Heart left ventricle (tissue), 16 donors: ENCODE results near the gene PTN. TPM values are rescaled to one million over a fixed set of nuclear protein-coding genes. Genes with fewer than 3 reads are reported as not detected.

Experiments
- ATAC-seq, 4 donors: fragments of 200-7000 bp; cut with Tn5 transposase; one replicate each; pipeline ENCODE4 v1.9.1; 2020 to 2022; ENCODE audit warnings: moderate library complexity in 4 of 4, mild to moderate bottlenecking in 3 of 4, moderate number of reproducible peaks in 1 of 4
- DNase-seq, 5 donors: peaks; one replicate each; pipeline ENCODE4 v3.0.0-alpha.2; 2020
- H3K27ac ChIP-seq, 12 donors: fragments of 200-600 bp; sonication (generic) in 4 of 12; one replicate each; pipeline versions ENCODE4 v1.5.0 to v1.8.0; 2016 to 2022; ENCODE audit warnings: mild to moderate bottlenecking in 2 of 12
- H3K27me3 ChIP-seq, 9 donors: fragments of 200-600 bp; sonication (generic) in 2 of 9; one replicate each; pipeline versions ENCODE4 v1.5.1 to v1.8.0; 2016 to 2022; ENCODE audit warnings: mild to moderate bottlenecking in 3 of 9
- H3K36me3 ChIP-seq, 9 donors: fragments of 200-600 bp; sonication (generic) in 2 of 9; one replicate each; pipeline versions ENCODE4 v1.5.0 to v1.8.0; 2018 to 2022; ENCODE audit warnings: mild to moderate bottlenecking in 2 of 9
- H3K4me1 ChIP-seq, 12 donors: fragments of 200-600 bp; sonication (generic) in 4 of 12; one replicate each; pipeline versions ENCODE4 v1.5.0 to v1.8.0; 2016 to 2022; ENCODE audit warnings: mild to moderate bottlenecking in 3 of 12
- H3K4me3 ChIP-seq, 12 donors: fragments of 200-600 bp; sonication (generic) in 4 of 12; one replicate each; pipeline versions ENCODE4 v1.5.0 to v1.8.0; 2017 to 2022; ENCODE audit warnings: mild to moderate bottlenecking in 9 of 12, moderate library complexity in 4 of 12
- H3K9me3 ChIP-seq, 12 donors: fragments of 200-600 bp; sonication (generic) in 4 of 12; one replicate each; pipeline versions ENCODE4 v1.5.0 to v1.8.0; 2016 to 2022; ENCODE audit warnings: mild to moderate bottlenecking in 1 of 12
- CTCF ChIP-seq, 12 donors: fragments of 200-600 bp; sonication (generic) in 4 of 12; IDR thresholded peaks; one replicate each; pipeline versions ENCODE4 v1.5.0 to v1.8.0; 2018 to 2022; ENCODE audit warnings: antibody characterized with exemption in 12 of 12, mild to moderate bottlenecking in 5 of 12
- POLR2A ChIP-seq, 2 donors: fragments of 450-650 bp; IDR thresholded peaks; one replicate each; pipeline ENCODE4 v1.6.1; 2017; ENCODE audit warnings: antibody characterized with exemption in 2 of 2, mild to moderate bottlenecking in 2 of 2, moderate library complexity in 2 of 2
- WGBS, 4 donors: extraction: QIAGEN DNeasy Blood & Tissue Kit in 2 of 4; methylation state at CpG; one replicate each; pipeline versions ENCODE4 v1.1.5 to v1.1.7; 2013 to 2018; 5-methylcytosine and 5-hydroxymethylcytosine counted together
- intact Hi-C, 10 donors: fragments of 100-400 bp; cut with DNase I; formaldehyde crosslinking; loops; one replicate each; pipeline versions ENCODE4 v1.11.1 to v1.14.2; 2022
- polyA plus RNA-seq, 2 donors: library from polyadenylated mRNA; stranded (reverse); fragments of 200-250 nt; gene quantifications; one replicate each; pipeline ENCODE4 v1.2.3, GENCODE V29; 2013
- total RNA-seq, 9 donors: library from RNA; depleted of rRNA in 2 of 9; stranded (reverse); fragments of >200 nt in 2 of 9; fragmentation: NEBNext Ultra II Directional in 3 of 9; extraction: Animal tissue kit (Norgen Biotek cat#: 25700) in 3 of 9; gene quantifications; one replicate each; pipeline versions ENCODE4 v1.1.0 to v1.2.4, GENCODE V29; 2016 to 2023
- donor health status: ischemic (EF 13 %, LVEDD 7.1; RV severe dilation, severe dysfunction).
- donor health status: healthy with polysubstance abuse.
- donor health status: DM: no; HTN: yes; CAD: no.
- donor health status: DM: no; HTN: no; CAD: no.
- donor health status: ischemic (EF 25% LVEDD 6.9; RV normal size, moderate dysfunction).
- donor health status: ischemic (EF 25% LVEDD 5.7; RV mildly dilated, moderate dysfunction).
- donor health status: healthy.
- donor health status: DM: yes; HTN: yes; CAD: no.
- donor health status: ischemic (EF 35%, LVEDD 5.7; RV mildly dilated, moderate dysfunction).
- donor health status: nonischemic (EF 11% LVEDD 7.7; RV severe dilation, severe dysfunction).
- donor health status: DM: yes; HTN: yes; CAD: no.
- donor health status: PGD.
- donor health status: ischemic (EF 29% LVEDD 5.4; RV normal size, mild dysfunction).
- donor health status: nonischemic (EF 23%, LVEDD 6.1; RV moderate dilation, normal function).

Gene PTN
- total and polyA plus RNA-seq, 11 donors = 3.6 to 23.2 (median 12.8) TPM

GRCh38 chr7:137360087-137360679 is 16.6 kb upstream of the PTN start:
- peaks cover 0 to 24% (median 2%) of the 10 kb centered on the region in 12 donors for H3K9me3 ChIP-seq
- H3K4me1 ChIP-seq = no peaks in the 10 kb centered on the region
- no peaks in the 10 kb centered on the region for H3K27me3 ChIP-seq
- no peak for ATAC-seq
- no peaks in the 10 kb centered on the region for H3K36me3 ChIP-seq
- no peak overlapping the region for H3K27ac ChIP-seq
- TF ChIP-seq POLR2A (IDR thresholded peaks at IDR 0.05) (no peak), CTCF (IDR thresholded peaks at IDR 0.05) (no peak)
- DNase-seq = no peak
- WGBS, 4 donors = 32 to 82% (median 47%) methylated on average over 1 of the region's 1 CpG
- intact Hi-C loops = no loop called here
- H3K4me3 ChIP-seq = no peak overlapping the region

GRCh38 chr7:137354961-137355360 is 11.4 kb upstream of the PTN start:
- H3K36me3 ChIP-seq = no peaks in the 10 kb centered on the region
- intact Hi-C loops = no loop called here
- no peak overlapping the region for H3K4me3 ChIP-seq
- peaks cover 0 to 8% (median 0%) of the 10 kb centered on the region in 12 donors for H3K4me1 ChIP-seq
- no peaks in the 10 kb centered on the region for H3K27me3 ChIP-seq
- no peak for TF ChIP-seq CTCF (IDR thresholded peaks at IDR 0.05)
- H3K27ac ChIP-seq = no peak overlapping the region
- DNase-seq (no peak), ATAC-seq (no peak)
- H3K9me3 ChIP-seq = peaks cover 0 to 8% (median 2%) of the 10 kb centered on the region in 12 donors

GRCh38 chr7:137354396-137354795 is 10.9 kb upstream of the PTN start:
- no peak overlapping the region for H3K4me3 ChIP-seq
- intact Hi-C loops = no loop called here
- no peak overlapping the region for H3K27ac ChIP-seq
- no peaks in the 10 kb centered on the region for H3K27me3 ChIP-seq
- peaks cover 0 to 8% (median 0%) of the 10 kb centered on the region in 12 donors for H3K4me1 ChIP-seq
- ATAC-seq (peak in 1 of 4 donors; percentile 34), DNase-seq (peak in 2 of 5 donors; percentile 29 to 65)
- peaks cover 0 to 2% (median under 1%) of the 10 kb centered on the region in 12 donors for H3K9me3 ChIP-seq
- WGBS, 4 donors = 43 to 59% (median 49%) methylated on average over 5 of the region's 5 CpGs
- H3K36me3 ChIP-seq = no peaks in the 10 kb centered on the region
- no peak for TF ChIP-seq CTCF (IDR thresholded peaks at IDR 0.05)
- no peak for TF ChIP-seq POLR2A (IDR thresholded peaks at IDR 0.05)

- WGBS, 4 donors = 67 to 73% (median 69%) methylated on average over 2 of the region's 2 CpGs
- DNase-seq (no peak), ATAC-seq (no peak)
- Histone ChIP-seq H3K27me3 (no peaks in the 10 kb centered on the region), H3K4me1 (peaks cover 0 to 8% (median 0%) of the 10 kb centered on the region in 12 donors), H3K27ac (no peak overlapping the region), H3K9me3 (no peaks in the 10 kb centered on the region), H3K4me3 (no peak overlapping the region), H3K36me3 (no peaks in the 10 kb centered on the region)
- TF ChIP-seq POLR2A (IDR thresholded peaks at IDR 0.05) (no peak), CTCF (IDR thresholded peaks at IDR 0.05) (no peak)
- intact Hi-C loops = no loop called here
Observed at GRCh38 chr7:137351941-137352340, 8.4 kb upstream of the PTN start.
